Endothelial cell of hepatic sinusoid (primary cell): ENCODE measurements around the gene FCHO2.
"Not testable (repeated sequence)": the region's sequence is repeated elsewhere in the genome, so short reads cannot be mapped to it uniquely, and the experiment has no call there.

Source experiments
- in situ Hi-C: cut with HindIII; loops from 2 replicates; pipeline ENCODE4 v1.10.0; 2017; ENCODE audit warnings: low sequenced_read_pairs

Gene FCHO2

GRCh38 chr5:72955768-72956323 lies at the start of gene FCHO2:
Gene FCHO2, plus strand, starts transcription at chr5:72956041. Its CDS starts 56 bp downstream, at chr5:72956097.
- in situ Hi-C loops: no loop called here

- in situ Hi-C loops: loop anchor here (25.0 kb wide), 1 partner anchor 105 kb away; no protein-coding TSS in a partner anchor
These were observed 49.0 kb upstream of the FCHO2 start for GRCh38 chr5:72906806-72907205.

- in situ Hi-C loops: loop anchor here (25.0 kb wide), 1 partner anchor 104 kb away; no protein-coding TSS in a partner anchor
These were observed 47.2 kb upstream of the FCHO2 start for GRCh38 chr5:72908664-72909063.

GRCh38 chr5:72917371-72917776 lies 38.5 kb upstream of the FCHO2 start:
- in situ Hi-C loops: loop anchor here (25.0 kb wide), 1 partner anchor 95 kb away; no protein-coding TSS in a partner anchor

GRCh38 chr5:72920690-72921502 lies 34.9 kb upstream of the FCHO2 start:
- in situ Hi-C loops: loop anchor here (25.0 kb wide), 1 partner anchor 91 kb away; no protein-coding TSS in a partner anchor

GRCh38 chr5:72921886-72922285 lies 34.0 kb upstream of the FCHO2 start:
- in situ Hi-C loops: loop anchor here (25.0 kb wide), 1 partner anchor 90 kb away; no protein-coding TSS in a partner anchor

- in situ Hi-C loops: loop anchor here (25.0 kb wide), 1 partner anchor 90 kb away; no protein-coding TSS in a partner anchor
These were observed 33.4 kb upstream of the FCHO2 start for GRCh38 chr5:72922422-72922821.

- in situ Hi-C loops: no loop called here
These were observed 30.4 kb upstream of the FCHO2 start for GRCh38 chr5:72925336-72926010.

- in situ Hi-C loops: not testable (repeated sequence)
These were observed 23.2 kb upstream of the FCHO2 start for GRCh38 chr5:72932686-72933085.

GRCh38 chr5:72934953-72935725 lies 20.7 kb upstream of the FCHO2 start:
- in situ Hi-C loops: not testable (repeated sequence)

GRCh38 chr5:72936893-72937292 lies 18.9 kb upstream of the FCHO2 start:
- in situ Hi-C loops: no loop called here

- in situ Hi-C loops: no loop called here
These were observed 18.3 kb upstream of the FCHO2 start for GRCh38 chr5:72937517-72938061.

- in situ Hi-C loops: no loop called here
These were observed 17.6 kb upstream of the FCHO2 start for GRCh38 chr5:72938206-72938605.

- in situ Hi-C loops: no loop called here
These were observed 15.8 kb upstream of the FCHO2 start for GRCh38 chr5:72940082-72940481.

- in situ Hi-C loops: no loop called here
These were observed 12.5 kb upstream of the FCHO2 start for GRCh38 chr5:72943307-72943706.

- in situ Hi-C loops: no loop called here
These were observed 8.3 kb upstream of the FCHO2 start for GRCh38 chr5:72947498-72947897.

GRCh38 chr5:72949481-72949880 lies 6.4 kb upstream of the FCHO2 start:
- in situ Hi-C loops: no loop called here

- in situ Hi-C loops: no loop called here
These were observed 4.0 kb upstream of the FCHO2 start for GRCh38 chr5:72951671-72952468.

GRCh38 chr5:72954389-72954788 lies 1.5 kb upstream of the FCHO2 start:
- in situ Hi-C loops: no loop called here
